ENCODE measurements around the gene RAB12.

DNA sequence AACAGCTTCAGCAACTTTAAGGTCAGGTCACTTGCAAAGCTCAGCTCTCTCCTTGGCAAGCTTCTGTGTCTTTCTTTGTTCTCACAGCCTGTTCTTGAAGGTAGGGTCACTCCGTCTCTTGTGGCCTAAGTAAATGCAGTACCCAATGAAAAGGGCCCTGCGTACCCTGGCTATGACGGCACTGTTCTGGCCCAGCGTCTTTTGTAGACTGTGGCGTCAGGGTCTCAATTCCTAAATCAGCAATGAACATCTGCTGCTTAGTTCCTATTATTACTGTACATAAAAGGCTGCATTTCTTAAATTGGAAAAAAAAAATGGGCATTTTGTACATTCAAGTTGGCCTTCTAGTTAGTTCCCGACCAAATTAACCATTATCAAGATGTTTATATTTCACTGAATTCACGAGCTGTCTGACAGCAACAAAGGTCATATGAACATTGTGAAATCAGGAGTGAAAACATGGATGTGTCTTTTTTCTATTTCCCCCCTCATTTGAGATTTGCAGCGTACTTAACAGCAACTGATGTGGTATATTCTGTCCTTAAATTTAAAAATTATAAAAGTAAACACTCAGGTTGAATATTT, 79.1 kb downstream of the RAB12 start:
- TF ChIP-seq, protein P1, sequence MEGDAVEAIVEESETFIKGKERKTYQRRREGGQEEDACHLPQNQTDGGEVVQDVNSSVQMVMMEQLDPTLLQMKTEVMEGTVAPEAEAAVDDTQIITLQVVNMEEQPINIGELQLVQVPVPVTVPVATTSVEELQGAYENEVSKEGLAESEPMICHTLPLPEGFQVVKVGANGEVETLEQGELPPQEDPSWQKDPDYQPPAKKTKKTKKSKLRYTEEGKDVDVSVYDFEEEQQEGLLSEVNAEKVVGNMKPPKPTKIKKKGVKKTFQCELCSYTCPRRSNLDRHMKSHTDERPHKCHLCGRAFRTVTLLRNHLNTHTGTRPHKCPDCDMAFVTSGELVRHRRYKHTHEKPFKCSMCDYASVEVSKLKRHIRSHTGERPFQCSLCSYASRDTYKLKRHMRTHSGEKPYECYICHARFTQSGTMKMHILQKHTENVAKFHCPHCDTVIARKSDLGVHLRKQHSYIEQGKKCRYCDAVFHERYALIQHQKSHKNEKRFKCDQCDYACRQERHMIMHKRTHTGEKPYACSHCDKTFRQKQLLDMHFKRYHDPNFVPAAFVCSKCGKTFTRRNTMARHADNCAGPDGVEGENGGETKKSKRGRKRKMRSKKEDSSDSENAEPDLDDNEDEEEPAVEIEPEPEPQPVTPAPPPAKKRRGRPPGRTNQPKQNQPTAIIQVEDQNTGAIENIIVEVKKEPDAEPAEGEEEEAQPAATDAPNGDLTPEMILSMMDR (conservative IDR thresholded peaks at IDR 0.05): no peak
- TF ChIP-seq EZH2 (IDR thresholded peaks at IDR 0.05; ENCODE audit: low read depth): no peak
